ENCODE data around the gene PRKN.

GRCh38 chr6:162154001-162154400 lies 573.6 kb downstream of the PRKN start:
- TF ChIP-seq CTCF (IDR thresholded peaks at IDR 0.05; ENCODE audit: poor library complexity) (no peak), EZH2phosphoT487 (IDR thresholded peaks at IDR 0.05; ENCODE audit: low read depth, severe bottlenecking, unreplicated experiment) (no peak)
